HL-60/S4 treated with retinoic acid at 250 ng/mL for 4 days and 3 days (cell line): ENCODE measurements around the gene H2BK1.

ENCODE experiments used
- in situ Hi-C: fragments of 300-500 bp; cut with MboI; formaldehyde crosslinking; loops from 2 replicates; pipeline ENCODE4 v1.7.0; 2022; ENCODE audit warnings: low sequenced_read_pairs

Gene H2BK1

GRCh38 chr7:151245360-151246101, 35.2 kb upstream of the H2BK1 start:
- in situ Hi-C loops, result no loop called here

GRCh38 chr7:151244841-151245346, 34.6 kb upstream of the H2BK1 start:
- in situ Hi-C loops, result no loop called here

DNA sequence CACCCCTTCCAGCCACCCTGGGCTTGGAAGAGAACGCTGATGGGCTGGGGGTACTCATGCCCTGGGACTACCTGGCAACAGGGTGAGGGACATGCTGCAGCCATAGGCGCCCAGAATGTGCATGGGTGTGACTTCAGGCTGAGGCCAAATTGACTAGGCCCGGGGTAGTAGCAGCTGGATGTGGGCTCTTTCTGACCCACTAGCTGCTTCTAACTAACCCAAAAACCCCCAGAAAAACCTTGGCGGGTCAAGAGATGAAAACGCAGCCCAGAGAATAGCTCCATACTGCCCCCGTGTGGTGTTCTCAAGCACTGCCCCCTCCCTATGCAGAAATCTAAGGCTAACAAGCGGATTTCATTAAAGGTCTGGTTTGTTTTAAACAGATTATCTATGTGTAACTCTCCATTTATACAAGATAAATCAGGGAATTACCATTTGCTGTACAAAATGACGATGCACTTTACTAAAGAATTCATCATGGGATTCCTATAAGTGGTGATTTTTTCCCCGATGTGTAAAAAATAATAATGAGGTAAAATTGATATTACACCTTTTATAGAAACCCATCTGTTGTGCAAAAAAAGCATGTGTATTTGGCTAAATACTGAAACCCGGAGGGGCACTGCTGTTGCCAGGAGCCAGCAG, 34.0 kb upstream of the H2BK1 start:
- in situ Hi-C loops, result no loop called here

DNA sequence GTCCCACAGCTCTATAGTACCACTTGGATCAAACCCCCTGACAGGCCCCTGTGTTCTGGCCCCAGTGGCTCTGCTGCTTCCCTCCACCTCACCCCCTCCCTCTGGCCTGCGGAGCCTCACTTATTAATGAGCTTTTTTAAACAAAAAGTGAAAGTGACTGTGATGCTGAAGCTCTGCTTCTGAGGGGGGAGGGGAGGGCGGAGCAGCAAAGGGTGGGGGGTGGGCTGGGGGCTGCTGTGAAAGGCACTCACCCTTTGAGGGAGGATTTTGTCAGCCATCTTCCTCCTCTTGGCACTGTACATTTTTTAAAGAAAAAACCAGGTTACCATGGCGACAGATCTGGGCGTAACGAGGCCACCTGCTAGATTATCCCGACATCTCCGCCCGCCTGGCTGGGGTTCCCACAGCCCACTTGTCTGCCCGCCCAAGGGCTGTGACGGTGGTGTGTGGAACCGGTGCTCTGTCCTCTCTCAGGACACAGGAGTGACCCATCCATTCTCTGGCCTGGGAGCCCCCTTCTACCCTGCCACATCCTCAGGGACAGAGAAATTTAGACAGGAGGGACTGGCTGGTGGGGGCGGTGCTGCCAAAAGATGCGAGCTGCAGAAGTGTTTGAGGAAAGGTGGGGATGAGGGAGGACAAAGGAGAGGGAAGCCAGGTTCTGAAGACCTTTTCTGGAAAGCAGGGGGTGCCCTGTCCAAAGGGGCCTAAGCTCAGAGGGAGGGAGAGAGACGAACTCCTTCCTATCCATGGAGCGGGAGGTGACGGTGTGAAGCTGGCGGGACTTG, 33.3 kb upstream of the H2BK1 start:
- in situ Hi-C loops, result no loop called here

- in situ Hi-C loops, result no loop called here
These were observed 32.7 kb upstream of the H2BK1 start for GRCh38 chr7:151243045-151243349.

- in situ Hi-C loops, result no loop called here
These were observed 32.1 kb upstream of the H2BK1 start for GRCh38 chr7:151242159-151243044.

GRCh38 chr7:151241755-151242096, 31.4 kb upstream of the H2BK1 start:
- in situ Hi-C loops, result no loop called here

GRCh38 chr7:151240942-151241754, 30.9 kb upstream of the H2BK1 start:
- in situ Hi-C loops, result no loop called here

DNA sequence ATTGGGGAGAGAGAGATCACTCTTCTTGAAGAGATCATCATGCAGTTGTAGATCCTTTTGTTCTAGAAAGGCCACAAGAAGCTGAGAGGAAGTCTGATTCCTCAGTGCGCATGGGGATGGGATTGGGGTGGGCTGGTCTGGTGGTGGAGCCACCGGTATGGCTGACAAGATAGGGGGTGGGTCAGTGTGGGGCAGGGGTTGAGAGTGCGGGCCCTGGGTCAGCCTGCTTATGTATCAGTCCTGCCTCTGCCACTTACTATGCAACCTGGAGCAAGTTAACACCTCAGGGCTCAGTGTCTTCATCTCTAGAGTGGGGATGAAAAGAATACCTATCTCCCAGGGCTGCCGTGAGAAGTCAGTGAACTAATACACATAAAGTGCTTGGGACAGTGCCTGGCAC, 30.2 kb upstream of the H2BK1 start:
- in situ Hi-C loops, result no loop called here

- in situ Hi-C loops, result no loop called here
These were observed 29.7 kb upstream of the H2BK1 start for GRCh38 chr7:151239837-151240459.

DNA sequence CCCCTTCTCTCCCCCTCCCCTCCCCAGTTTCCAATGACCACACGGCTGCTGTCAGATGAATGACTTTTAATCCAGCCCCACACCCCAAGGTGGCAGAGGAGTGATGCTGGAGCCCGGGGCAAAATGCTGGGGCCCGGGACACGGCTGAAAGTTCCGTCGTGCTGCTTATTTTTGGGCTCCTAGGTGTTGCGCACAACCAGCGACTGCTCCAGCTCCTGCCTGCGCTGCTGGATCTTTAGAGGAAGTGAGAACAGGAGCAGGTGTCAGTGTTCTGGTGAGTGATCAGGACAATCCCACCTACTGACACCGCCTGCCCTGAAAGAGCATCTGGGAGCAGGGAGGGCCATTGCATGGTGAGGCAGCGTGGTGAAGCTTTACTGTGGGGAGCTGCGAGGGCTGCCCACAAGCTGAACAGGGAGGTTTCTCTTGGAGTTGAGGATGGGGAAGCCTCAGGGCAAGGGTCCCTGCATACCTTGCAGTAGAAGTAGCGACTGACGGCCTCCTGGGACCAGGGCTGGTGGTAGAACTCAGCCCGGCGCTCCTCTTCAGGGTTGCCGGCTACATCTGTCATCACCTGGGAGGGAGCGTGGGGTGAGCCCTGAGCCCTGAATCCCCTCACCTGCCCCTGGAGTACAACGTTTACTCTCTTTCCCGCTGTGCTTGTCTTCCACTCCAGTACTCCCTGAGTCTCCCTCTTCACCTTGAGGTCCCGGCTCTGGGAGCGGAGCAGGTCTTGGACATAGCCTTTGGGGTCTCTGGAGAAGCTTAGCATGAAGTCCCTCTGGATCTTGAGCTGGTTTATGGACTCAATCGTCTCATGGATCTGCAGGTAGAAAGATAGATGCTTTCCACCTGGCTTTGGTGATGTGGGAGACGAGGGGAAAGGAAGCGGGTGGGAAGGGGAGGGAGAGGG, 28.9 kb upstream of the H2BK1 start:
- in situ Hi-C loops, result no loop called here

DNA sequence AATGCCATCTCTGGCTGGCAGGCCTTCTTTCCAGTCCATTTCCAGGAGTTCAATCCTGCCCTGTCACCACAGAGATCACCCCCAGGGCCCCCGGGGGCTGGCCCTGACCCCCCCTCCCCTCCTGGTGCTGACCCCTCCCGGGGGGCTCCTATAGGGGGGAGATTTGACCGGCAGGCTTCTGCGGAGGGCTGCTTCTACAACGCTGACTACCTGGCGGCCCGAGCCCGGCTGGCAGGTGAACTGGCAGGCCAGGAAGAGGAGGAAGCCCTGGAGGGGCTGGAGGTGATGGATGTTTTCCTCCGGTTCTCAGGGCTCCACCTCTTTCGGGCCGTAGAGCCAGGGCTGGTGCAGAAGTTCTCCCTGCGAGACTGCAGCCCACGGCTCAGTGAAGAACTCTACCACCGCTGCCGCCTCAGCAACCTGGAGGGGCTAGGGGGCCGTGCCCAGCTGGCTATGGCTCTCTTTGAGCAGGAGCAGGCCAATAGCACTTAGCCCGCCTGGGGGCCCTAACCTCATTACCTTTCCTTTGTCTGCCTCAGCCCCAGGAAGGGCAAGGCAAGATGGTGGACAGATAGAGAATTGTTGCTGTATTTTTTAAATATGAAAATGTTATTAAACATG, 28.0 kb upstream of the H2BK1 start:
- in situ Hi-C loops, result no loop called here

DNA sequence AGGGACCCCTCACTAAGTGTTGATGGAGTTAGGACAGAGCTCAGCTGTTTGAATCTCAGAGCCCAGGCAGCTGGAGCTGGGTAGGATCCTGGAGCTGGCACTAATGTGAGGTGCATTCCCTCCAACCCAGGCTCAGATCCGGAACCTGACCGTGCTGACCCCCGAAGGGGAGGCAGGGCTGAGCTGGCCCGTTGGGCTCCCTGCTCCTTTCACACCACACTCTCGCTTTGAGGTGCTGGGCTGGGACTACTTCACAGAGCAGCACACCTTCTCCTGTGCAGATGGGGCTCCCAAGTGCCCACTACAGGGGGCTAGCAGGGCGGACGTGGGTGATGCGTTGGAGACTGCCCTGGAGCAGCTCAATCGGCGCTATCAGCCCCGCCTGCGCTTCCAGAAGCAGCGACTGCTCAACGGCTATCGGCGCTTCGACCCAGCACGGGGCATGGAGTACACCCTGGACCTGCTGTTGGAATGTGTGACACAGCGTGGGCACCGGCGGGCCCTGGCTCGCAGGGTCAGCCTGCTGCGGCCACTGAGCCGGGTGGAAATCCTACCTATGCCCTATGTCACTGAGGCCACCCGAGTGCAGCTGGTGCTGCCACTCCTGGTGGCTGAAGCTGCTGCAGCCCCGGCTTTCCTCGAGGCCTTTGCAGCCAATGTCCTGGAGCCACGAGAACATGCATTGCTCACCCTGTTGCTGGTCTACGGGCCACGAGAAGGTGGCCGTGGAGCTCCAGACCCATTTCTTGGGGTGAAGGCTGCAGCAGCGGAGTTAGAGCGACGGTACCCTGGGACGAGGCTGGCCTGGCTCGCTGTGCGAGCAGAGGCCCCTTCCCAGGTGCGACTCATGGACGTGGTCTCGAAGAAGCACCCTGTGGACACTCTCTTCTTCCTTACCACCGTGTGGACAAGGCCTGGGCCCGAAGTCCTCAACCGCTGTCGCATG, 27.2 kb upstream of the H2BK1 start:
- in situ Hi-C loops, result no loop called here

DNA sequence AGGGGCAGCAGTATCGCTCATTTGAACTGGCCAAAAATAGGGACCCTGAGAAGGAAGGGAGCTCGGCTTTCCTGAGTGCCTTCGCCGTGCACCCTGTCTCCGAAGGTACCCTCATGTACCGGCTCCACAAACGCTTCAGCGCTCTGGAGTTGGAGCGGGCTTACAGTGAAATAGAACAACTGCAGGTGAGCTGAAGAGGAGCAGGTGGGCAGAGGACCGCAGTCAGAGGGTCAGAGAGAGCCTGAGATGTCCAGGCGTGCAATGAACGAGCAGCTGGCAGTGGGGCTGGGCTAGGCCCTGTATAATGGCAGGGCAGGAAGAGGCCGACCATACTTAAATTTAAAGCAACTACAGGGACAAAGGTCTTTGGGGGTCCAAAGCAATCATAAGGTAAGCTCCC, 26.1 kb upstream of the H2BK1 start:
- in situ Hi-C loops, result no loop called here

DNA sequence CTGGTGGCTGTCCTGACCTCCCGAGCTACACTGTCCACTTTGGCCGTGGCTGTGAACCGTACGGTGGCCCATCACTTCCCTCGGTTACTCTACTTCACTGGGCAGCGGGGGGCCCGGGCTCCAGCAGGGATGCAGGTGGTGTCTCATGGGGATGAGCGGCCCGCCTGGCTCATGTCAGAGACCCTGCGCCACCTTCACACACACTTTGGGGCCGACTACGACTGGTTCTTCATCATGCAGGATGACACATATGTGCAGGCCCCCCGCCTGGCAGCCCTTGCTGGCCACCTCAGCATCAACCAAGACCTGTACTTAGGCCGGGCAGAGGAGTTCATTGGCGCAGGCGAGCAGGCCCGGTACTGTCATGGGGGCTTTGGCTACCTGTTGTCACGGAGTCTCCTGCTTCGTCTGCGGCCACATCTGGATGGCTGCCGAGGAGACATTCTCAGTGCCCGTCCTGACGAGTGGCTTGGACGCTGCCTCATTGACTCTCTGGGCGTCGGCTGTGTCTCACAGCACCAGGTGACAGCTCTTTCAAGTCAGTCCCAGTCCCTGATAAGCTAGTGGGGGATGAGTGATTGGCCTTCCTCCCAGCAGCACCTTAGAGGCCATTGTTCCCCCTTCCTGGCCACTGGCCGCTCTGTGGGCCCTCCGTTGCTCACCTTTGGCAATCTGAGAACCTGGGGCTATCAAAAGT, 25.0 kb upstream of the H2BK1 start:
- in situ Hi-C loops, result no loop called here

DNA sequence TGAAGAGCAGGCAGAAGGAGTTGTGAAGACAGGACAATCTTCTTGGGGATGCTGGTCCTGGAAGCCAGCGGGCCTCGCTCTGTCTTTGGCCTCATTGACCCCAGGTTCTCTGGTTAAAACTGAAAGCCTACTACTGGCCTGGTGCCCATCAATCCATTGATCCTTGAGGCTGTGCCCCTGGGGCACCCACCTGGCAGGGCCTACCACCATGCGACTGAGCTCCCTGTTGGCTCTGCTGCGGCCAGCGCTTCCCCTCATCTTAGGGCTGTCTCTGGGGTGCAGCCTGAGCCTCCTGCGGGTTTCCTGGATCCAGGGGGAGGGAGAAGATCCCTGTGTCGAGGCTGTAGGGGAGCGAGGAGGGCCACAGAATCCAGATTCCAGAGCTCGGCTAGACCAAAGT, 23.5 kb upstream of the H2BK1 start:
- in situ Hi-C loops, result no loop called here
